GM19025 (cell line): ENCODE results near the gene UBASH3B.
"Not testable (repeated sequence)": the region's sequence is repeated elsewhere in the genome, so short reads cannot be mapped to it uniquely, and the experiment has no call there.

ENCODE experiments used
- ATAC-seq: cut with Tn5 transposase; IDR thresholded peaks from one replicate; pipeline ENCODE4 v1.9.1; 2021; ENCODE audit warnings: mild to moderate bottlenecking, low read depth, moderate library complexity; ENCODE audit not compliant: unreplicated experiment

The UBASH3B gene

DNA sequence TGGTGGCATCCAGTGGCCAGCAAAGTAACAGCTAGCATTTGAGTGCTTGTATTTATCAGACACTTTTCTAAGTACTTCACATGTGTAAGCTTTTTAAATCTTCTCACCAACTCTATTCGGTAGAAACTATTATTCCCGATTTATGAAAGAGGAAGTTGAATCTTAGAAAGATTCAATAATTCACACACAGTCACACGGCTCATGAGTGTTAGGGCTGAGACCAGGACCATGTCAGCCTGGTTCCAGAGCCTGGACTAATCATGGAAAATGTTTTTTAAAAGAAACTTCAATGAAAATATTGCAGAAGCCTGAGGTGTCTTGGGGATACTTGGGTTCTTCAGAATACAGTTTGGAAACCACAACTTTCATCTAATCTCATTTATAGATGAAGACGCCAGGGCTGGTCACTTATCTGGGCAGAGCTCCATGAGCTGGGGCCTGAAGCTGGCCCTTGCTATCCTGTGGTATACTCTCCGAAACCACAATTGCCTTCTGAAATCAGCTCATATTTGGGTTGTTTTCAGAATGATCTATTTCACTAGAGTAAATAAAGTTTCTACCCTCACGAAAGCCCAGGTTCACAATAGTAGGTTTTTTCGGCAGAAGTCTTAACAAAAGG lies 178.4 kb downstream of the UBASH3B start:
- ATAC-seq, result no peak

DNA sequence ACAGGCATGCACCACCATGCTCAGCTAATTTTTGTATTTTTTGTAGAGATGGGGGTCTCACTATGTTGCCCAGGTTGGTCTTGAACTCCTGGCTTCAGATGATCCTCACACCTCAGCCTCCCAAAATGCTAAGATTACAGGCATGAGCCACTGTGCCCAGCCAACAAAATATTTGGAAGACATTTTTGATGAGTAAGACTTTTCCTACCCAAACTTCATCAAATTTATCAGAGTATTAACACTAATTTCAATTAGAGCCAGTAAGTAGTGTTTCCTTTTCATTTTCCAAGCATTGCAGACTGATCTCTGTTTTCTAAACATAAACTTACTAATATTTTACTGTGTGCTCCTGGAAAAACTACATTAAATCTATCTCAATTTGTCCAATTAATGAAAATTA lies 181.4 kb downstream of the UBASH3B start:
- ATAC-seq, result no peak

DNA sequence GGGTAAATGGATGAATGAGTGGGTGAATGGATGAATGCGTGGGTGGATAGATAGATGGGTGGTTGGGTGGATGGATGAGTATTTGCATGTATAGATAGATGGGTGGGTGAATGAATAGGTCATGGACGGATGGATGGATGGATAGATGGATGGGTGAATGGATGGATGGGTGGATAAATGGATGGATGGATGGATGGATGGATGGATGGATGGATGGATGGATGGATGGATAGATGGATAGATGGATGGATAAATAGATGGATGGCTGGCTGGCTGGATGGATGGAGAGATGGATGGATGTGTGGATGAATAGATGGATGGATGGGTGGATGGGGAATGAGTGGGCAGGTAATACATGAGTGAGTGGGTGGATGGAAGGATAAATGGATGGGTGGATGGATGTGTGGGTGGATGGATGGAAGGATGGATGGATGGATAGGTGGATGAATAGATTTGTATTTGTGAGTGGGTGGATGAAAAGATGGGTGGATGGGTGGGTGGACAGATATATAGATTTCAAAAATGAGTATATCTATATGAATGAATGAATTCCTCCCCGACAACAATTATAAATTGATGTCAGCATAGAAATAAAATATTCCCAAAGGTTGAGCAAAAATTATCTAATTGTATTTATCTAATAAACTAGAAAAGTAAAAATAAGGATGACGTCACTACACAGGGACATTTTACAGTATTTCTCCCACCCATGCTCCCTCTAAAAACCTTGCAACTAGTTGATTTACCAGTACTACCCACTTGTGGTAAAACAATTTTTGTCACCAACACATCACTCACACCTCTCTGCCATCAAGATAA lies 182.2 kb downstream of the UBASH3B start:
- no peak for ATAC-seq

DNA sequence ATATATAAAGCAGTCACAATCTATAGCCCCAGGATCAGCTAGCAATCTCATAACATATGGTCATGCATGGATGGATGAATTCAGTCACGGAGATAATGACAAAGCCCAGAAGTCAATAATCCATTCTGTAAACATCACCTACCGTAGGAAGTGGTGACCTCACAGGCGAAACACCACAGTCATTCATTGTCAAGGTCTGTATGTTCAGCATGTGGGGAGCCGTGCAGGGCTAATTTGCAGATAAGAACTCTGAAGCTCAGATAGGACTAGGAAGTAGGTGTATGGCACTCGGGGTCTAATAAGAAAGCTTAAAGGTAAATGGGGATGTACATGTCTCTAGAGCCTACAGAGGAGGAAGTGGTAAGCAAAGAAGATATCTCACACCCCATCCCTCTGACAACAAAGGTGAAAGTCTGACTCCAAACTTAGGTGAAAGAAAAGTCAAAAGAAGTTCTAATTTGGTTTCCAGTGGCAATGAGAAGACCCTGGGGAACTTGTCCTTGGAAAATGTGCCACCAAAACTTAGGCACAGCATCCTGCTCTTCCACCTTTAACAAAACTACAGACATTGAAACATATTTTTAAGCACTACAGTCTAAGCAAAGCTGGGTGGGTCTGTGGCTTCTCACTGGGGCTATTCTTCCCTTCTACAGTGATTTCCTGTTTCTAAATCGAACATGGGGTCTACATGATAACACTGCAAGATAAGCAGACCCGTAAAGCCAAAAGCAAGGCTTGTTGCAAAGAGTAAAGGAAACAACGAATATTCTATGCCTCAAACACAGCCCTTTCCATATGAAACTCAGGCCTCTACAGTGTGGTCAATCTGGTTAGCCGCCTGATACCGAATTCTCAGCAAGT lies 188.0 kb downstream of the UBASH3B start:
- ATAC-seq, result no peak

DNA sequence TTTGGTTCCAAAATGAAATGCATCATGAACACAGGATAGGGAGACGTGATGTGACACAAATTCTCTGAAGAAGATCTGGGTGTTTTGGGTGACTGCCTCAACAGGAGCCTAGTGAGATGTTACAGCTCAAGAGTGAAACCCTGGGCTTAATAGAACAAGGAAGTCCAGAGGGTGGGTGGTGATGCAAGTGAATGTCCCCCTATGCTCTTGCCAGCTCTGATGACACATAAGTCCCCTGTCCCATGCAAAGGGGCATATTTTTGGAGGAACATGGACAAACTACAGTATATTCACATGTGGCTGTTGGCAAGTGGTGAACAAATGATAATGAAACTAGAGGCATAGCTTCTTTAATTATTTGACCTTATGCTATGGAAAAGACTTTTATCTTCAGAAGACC lies 191.9 kb downstream of the UBASH3B start:
- no peak for ATAC-seq

DNA sequence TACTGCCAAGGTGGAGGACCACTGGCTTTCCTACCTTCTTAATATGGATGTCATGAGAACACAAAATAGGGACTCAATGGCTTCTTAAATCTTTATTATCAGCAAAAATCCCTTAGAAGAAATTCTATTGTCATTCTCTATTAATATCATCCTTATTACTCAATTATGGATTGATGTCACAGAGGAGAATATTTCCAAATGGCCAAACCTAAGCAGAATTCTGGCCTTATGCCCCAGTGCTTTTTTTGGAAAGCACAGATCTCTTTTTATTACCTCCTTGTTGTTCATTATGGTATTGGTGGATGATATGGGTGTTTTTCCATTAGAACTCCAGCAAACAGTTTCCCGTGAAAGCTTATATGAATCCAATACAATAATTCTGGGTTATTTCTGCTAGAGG lies 192.7 kb downstream of the UBASH3B start:
- ATAC-seq, result no peak

DNA sequence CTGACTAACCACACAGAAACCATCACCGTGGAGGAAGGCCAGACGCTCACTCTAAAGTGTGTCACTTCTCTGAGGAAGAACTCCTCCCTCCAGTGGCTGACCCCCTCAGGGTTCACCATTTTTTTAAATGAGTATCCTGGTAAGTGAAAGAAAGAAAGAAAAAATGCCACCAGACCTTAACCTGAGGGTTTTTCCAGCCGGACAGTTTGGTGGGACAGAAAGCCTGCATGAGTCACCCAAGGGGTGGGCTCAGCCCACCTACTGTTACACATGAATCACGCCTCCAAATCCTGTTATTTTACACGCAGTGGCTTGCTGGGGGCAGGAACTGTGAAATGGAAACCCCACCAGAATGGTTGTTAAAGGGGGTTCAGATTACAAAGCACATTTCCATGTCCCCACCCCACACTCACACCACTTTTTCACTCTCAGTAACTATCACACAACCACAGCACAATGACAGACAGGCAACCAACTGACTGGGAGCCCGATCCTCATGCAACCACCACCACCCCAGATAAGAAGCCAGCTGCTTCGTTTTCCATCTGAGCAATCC lies 194.6 kb downstream of the UBASH3B start:
- no peak for ATAC-seq

DNA sequence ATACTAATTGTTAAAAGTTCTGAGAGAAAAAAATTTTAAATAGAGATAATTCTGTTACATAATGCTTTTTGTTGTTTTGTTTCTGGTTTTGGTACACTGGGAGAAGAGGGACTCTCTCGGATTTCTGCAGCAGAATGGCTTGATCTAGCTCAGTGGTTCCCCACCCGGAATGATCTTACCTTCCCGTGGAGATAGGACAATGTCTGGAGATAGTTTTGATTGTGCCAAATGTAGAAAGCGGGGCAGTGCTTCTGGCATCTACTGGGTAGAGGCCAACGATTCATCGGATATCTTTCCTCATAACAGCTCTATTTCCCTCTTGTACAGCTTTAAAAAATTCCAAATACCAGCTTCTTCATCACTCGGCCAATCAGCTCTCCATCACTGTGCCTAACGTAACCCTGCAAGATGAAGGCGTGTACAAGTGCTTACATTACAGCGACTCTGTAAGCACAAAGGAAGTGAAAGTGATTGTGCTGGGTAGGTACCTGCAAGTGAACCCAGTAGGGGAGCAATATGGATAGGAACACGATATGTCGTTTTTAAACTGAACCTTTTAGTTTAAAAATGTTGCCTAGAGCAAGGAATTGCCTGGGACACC lies 195.9 kb downstream of the UBASH3B start:
- ATAC-seq, result no peak

DNA sequence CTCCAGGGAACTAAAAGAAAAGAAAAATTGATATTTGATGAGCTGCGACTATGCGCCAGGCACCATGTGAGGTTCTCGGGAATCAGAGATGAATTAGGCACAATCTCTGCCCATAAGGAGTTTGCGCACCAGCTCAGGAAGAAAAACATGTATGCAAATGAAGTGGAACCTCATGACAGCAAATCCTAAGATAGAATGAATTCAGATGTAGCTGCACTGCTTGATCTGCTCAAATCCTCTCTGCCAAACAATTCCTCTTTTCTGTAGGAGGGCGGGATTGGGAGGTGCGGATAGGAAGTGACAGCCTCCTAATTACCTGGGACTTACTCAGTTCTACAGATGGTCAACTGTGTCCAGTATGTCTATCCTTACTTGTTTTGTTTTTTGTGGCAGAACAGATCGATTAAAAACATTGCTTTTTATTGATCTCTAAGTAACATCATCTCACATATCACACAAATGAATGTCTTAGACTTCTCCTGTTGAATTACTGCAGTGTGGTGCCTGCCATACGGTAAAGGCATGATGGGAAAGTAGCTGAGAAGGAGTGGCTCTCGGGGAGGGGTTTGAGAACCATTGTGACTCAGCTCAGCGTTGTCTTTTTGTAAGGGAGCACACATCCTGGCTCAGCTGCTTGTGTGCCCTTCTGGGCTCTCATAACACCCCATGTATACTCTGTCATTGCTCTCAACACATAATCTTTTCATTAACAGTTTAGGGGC lies 196.7 kb downstream of the UBASH3B start:
- no peak for ATAC-seq

DNA sequence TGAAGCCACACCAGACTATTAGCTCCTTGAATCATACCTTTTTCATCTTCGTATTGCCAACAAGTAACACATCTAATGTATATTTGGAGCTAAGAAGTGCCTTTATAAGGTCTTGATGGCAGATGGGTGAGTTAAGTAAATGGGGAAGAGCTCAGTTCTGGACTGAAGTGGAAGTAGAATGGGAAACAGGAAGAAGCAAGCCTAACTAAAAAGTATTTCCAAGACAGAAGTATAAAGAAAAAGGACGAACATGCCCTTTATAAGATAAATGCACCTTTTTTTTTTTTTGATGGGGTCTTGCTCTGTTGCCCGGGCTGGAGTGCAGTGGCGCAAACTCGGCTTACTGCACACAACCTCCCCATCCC lies 197.3 kb downstream of the UBASH3B start:
- no peak for ATAC-seq

DNA sequence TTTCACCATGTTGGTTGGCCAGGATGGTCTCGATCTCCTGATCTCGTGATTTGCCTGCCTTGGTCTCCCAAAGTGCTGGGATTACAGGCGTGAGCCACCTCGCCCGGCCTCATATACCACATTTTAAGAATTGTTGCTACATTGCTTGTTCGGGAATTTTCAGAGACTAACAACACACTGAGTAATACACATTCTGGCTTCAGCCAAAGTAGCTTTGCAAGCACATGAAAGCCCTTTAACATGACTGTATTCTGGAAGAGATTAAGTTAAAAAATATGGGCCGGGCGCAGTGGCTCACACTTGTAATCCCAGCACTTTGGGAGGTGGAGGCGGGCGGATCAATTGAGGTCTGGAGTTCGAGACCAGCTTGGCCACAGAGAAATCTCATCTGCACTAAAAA lies 197.7 kb downstream of the UBASH3B start:
- no peak for ATAC-seq

DNA sequence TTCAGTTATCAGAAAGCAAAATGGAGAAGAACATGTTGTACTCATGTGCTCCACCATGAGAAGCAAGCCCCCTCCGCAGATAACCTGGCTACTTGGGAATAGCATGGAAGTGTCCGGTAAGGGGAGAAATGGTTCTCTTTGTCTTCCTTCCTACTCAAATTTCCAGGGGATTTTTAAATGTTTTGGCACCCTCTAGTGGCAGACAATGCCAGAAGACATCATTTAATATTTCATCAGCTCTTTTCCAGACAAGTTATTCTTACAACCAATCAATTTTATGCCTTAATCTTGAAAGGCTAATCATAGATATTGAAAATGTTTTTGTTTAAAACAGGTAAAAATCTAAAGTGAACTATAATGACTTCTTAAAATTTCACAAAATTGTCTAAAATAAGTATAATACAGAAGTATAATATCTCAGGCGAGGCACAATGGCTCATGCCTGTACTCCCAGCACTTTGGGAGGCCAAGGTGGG lies 198.5 kb downstream of the UBASH3B start:
- no peak for ATAC-seq

DNA sequence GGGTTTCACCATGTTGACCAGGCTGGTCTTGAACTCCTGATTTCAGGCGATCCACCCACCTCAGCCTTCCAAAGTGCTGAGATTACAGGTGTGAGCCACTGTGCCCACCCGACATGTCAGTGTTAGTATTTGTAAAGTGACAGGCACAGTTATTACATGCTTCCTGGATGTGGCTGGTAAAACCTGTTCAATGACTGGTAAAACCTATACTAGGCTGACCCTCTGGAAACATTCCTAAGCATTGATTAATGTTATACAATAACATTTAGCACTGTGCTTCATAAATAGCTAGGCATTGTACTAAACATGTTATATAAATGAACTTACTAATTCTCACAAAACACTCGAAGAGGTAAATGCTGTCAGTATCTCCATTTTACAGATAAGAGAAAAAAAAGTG lies 206.1 kb downstream of the UBASH3B start:
- no peak for ATAC-seq

DNA sequence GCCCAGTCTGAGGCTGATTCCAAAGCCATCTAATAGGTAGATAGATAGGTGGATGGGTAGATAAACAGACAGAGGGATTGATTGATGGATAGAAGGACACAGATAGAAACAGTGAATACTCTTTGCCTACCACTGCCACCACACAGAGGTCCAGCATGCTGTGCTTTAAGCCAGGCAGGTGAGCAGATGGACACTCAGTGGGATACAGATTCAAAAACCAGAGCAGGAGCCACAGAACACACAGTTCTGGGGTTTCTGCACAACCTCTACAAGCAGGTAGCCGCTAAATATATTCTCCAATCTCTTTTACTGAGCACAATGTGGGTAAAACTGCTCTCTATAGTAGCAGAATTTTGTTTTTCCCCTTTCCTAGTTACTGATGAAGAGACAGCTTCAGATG lies 206.6 kb downstream of the UBASH3B start:
- no peak for ATAC-seq

DNA sequence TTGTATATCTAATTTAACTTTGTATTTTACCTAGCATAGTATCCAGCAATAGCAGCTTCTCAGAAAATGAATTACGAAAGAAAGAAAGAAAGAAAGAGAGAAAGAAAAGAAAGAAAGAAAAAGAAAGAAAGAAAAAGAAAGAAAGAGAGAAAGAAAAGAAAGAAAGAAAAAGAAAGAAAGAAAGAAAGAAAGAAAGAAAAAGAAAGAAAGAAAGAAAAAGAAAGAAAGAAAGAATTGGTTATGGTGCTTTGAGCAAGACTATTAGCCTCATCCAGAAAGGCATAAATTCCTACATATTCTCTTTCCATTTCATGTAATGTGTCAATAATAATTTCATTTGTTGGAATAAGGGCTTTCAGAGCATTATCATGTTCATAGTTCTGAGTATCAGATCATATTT lies 207.6 kb downstream of the UBASH3B start:
- ATAC-seq, result not testable (repeated sequence)

DNA sequence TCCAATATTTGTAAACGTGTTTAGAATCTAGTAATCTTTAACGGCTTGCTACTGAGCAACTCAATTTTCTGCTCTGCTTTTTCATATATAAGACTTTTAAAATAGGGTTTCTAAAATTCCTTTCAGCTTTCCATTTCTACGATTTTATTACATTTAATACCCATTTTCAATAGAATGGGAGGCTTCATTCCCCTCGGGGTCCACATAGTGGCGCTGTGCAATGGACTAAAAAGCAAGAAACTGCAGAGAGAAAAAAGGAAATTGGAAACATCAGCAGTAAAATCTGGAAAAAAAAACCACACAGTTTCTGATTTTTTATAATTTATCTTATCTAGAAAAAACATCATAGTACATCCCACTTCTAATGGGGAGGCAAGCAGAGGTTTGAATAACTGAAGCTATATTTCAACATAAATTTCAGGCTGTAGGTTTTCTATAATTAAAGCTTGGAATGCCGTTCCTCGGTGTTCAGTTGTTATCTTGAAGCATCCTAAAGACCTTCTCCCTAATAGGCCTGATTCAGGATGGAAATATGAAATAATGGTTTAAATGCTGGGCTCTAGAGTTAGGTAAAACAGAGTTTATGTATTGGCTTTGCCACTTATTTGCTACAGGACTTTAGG lies 208.3 kb downstream of the UBASH3B start:
- no peak for ATAC-seq
